Measurements from ENCODE around the gene SLC6A6. TPM values are rescaled to one million over a fixed set of nuclear protein-coding genes. Genes with fewer than 3 reads are reported as not detected.
A peak's percentile ranks its signal among the peaks of the same experiment; 100 is the strongest.
"Not testable (repeated sequence)": the region's sequence is repeated elsewhere in the genome, so short reads cannot be mapped to it uniquely, and the experiment has no call there.

Gene SLC6A6
- total RNA-seq, 1 donor from 2014 or later, result 354 TPM

DNA sequence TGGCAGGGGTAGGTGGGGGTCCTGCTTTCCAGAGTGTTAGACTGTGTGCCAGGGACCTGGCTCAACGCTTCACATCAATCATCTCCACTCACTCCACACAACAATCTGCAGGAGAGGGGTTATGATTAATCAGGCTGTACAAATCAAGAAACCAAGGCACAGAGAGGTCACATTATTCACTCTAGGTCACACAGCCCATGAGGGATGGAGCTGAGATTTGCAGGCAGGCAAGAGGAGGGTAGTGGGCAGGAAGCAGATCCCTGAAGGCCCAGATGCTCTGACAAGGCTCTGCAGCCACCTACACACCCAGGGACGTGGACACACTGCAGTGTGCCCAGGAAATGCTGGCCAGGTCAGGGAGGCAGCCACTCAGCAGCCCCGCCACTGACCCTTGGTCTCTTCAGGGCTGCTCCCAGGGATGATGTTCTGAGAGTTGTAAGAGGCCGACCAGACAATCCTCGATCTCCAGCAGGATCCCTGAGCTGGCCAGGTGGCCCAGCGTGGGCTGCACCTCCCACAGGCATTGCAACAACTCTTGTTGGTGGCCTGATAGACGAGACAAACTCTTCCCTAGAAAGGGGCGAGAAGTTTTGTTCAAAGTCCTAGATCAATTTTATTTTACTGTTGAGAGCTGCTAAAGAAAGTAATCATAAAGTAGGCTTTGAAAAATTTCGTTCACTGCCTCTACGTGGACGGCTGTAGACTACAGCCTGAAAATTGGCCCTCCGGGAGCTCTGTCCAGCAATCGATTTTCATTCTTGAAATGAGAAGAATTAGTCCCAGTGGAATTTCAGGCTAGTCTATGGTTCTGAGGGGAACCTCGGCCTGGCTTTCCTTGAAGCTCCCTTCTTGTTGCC, 4.2 kb upstream of the SLC6A6 start:
- DNase-seq (ENCODE audit: low read depth), result no peak

DNA sequence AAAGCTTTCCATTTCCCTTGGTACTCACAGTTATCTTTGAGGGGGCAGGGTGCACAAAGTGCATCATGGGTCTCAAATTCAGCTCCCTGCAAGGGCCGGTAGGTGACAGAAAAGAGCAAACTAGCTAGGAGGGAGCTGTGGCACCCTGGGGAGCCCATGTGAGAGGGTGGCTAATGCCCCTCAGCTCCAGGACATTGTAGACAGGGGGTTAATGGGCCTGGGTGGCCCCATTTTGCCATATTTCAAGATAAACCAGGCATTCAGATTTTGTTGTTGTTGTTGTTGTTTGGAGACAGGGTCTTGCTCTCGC, 3.7 kb upstream of the SLC6A6 start:
- no peak for DNase-seq (ENCODE audit: low read depth)

DNA sequence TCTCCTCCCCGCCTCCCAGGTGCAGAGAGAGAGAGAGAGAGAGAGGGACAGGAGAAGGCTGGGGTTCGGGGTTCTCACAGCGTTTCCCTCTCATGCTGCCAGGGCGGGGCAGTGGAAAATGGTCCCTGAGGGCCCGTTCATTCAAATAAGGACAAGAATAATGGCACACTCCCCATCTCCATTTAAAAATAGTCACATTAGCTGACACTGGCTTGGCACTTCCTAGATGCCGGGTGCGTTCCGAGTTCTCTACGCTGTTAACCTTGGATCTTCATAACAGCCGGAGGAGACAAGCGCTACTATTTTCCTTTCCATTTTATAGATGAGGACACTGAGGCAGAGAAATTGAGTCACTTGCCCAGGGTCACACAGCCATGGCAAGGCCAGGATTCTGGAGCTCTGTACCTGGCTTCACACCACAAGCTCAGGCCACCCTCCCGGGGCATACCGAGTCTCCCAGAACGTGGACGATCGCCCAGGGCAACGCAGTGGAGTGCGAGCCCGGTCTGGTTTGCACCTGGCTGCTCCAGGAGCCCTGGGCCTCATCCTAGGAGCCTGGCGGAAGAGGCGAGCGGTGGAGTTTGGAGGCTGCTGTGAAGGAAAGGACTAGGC, 608 bp upstream of the SLC6A6 start:
- DNase-seq (ENCODE audit: low read depth), result no peak

DNA sequence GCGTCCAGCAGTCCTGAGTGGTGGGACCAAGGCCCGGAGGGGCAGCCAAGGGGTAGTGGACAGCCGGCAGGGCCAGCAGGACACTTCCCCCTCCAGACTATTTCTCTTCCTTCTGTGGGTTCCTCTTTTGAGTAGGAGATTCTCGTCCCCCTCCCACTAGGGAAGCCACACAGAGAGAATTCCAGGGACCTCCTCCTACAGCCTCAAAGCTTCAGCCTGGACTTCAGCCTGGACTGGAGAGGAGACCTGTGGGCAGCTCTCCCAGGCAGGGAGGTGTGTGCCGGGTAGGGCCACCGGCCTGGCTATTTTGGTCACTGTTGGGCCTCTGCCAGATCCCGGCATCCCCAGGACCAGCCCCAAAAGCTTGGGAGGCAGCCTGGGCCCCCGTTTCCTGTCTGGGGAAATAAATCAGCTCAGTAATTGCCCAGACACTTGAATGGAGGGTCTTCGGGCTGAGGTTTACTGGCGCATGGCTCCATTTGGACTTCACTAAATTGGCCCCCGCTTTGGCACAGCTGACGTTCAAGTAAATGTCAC, 1.3 kb downstream of the SLC6A6 start:
- no peak for DNase-seq (ENCODE audit: low read depth)

DNA sequence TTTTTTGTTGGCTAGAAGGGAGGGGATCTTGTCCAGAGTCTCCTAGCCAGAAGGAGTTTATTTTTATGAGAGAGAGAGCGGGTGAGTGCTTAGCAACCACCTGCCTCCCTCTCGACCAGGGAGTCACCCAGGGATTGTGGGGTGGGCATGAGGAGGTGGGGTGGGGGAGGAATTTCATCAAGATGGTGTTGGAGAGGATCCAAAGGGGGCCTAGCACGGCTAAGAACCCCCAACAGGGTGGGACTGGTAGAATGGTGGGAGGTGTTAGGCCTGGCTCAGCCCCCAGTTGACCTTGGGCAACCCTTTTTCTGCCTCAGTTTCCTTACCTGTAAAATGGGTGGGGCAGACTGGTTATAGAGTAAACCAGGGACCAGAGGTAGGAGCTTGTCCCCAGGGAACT, 1.8 kb downstream of the SLC6A6 start:
- no peak for DNase-seq (ENCODE audit: low read depth)

DNA sequence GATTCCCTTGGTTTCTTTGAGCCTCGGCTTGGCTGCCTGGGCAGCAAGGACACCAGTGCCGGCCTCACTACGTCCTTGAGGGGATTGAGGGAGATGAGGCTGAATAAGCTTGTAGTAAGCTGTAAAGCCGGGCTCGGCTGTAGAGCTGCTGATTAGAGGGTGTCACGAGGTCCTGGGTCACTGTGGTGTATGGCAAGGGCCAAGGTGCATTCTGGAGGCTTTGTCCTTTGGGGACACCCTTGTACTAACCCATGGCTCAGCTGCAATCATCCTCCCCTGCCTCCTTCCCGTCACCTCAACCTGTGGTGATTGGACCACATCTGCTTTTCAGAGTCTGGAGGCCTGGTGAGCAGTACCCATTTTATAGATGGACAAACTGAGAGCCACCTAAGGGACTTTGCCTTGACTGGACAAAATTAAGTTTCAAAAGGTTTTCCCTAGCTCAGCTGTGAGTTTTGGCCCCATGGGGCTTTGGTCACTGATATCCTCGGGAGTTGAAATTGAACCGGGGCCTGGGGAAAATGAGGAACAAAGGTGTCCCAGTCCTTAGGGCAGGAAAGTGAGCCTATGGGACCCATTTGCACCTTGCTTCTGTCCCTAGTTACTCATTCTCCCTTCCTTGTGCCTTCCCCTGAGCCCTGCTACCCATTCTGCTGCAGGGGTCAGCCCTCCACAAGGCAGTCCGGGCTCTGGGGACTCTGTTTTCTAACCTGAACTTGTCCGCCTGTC, 2.4 kb downstream of the SLC6A6 start:
- DNase-seq (ENCODE audit: low read depth), result no peak

DNA sequence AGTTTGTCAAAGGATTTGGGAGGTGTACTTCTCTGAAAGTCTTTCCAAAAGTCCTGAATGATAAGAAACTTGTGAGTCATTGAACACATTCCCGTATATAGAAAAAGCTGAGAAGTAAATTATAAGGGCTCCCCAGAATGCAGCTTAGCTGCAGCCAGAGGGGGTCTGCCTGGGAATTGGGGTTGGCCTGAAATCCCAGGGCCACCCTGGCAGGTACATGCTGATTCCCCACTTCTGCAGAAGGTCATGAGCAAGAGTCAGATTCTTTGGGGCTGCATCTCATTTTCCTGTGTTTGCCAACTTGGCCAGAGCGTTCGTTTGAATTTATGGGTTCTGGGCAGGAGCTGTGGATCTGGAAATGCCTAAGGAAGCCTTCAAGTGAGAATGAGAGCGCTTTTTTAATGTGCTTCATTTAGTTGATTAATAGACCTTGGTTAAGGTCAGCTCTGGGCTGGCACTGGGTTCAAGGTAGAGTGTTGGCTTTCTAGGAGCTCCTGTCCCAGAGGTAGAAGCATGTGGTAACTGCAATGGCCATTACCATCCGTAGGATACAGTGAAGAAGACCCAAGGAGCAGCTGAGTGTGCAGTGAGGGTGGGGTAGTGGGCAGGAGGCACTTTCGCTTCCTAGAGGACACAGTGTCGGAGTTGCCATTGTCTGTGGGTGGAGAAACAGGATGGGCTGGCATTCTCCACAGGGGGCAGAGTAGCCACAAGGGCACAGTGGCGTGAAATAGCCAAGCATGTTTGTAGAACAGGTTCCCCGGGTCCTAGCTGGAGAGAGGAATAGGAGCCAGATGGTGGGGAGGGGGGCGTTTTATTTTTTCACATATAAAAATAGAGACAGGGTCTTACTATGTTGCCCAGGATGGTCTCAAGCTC, 3.2 kb downstream of the SLC6A6 start:
- DNase-seq (ENCODE audit: low read depth), result peak; percentile 48

DNA sequence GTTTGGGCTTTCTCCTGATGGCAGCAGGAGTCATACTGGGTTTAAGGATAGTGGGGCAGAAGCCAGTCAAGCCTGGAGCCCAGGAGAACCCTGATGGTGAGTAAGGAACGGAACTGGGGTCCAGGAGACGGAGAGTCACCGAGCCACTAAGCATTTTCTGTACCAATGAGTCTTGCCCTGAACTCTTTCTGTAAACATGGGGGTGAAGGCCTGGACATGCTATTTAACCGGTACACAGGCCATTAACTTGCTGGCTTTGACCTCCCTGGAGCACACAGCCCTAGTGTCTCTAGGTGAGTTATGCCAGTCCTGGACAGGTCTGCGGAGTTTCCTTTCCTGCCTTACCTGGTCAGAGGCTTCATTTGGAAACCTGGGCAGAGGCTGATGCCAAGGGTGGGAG, 3.9 kb downstream of the SLC6A6 start:
- peak; percentile 54 for DNase-seq (ENCODE audit: low read depth)

DNA sequence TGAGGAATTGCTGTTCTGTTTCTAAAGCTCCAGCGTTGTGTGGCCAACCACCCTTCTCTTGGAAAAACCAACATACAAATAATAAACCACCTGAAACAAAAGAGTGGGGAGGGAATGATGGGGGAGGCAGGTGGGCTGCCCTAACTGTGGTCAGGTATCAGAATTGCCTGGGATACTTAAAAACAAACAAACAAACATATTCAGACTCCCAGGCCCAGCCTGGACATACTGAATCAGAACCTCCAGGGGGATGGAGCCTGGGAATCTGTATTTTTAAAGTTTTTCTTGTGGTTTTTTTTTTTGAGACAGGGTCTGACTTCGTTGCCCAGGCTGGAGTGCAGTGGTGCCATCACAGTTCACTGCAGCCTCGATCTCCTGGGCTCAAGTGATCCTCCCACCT, 4.4 kb downstream of the SLC6A6 start:
- DNase-seq (ENCODE audit: low read depth), result no peak

DNA sequence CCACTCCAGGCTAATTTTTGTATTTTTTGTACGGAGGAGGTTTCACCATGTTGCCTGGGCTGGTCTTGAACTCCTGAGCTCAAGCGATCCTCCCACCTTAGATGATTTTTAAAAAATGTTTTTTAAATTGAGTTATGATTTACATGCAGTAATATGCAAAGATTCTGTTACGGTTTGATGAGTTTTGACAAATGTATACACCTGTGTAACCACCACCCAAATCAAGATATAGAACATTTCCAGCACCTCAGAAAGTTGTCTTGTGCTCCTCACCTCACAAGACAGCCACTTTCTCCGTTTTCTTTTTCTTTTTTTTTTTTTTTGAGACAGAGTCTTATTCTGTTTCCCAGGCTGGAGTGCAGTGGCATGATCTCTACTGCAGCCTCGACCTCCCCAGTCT, 4.8 kb downstream of the SLC6A6 start:
- DNase-seq (ENCODE audit: low read depth), result no peak

DNA sequence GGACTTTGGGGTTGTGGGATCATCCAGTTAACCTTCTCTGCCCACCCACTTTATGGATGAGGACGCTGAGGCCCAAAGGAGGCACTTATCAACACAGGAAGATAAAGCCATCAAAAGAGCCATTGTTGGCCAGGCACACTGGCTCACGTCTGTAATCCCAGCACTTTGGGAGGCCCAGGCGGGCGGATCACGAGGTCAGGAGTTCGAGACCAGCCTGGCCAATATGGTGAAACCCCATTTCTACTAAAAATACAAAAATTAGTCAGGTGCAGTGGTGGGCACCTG, 7.3 kb downstream of the SLC6A6 start:
- DNase-seq (ENCODE audit: low read depth), result not testable (repeated sequence)

DNA sequence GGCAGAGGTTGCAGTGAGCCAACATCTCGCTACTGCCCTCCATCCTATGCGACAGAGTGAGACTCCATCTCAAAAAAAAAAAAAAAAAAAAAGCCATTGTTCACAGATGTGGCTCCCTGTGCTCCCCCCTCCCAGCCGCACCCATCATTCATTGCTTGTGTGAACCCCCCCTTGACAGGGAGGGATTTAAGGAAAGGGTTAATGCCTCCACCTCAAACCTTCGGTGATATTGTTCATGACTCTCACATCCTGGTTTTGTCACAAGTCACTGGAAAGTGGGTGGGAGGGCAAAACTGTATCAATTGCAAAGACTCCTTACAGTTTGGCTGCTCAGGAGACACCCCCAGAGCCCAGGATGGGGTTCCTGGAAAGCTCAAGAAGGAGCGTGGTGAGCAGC, 7.7 kb downstream of the SLC6A6 start:
- no peak for DNase-seq (ENCODE audit: low read depth)

DNA sequence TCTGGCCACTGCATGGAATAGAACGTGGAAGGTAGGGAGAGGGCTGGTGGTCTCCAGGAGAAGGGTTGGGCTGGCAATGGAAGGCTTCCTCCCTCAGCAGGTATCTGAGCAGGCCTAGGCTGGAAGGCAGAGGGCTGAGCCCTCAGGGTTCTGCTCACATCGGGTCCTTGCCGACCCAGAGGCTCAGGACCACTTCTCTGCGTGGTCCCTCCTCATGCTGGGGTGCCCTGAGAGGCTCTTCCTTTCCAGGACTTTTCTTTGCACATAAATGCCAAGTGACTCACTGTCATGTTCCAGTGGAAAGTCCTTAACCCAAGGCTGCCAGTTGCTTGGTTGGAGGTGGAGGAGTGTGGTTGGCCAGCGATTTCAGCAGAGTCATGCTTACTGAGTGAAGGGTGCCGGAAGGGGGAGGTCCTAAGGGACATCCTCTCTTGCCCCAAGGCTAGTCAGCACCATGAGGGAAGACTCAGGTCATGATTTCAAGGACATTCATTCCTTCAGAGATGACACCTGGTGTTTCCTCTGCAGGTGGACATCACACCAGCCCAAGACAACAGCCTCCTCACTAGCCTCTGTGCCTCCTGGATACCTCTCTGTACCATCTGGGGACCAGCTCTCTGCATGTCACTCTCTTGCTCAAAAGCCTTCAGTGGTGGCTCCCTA, 8.2 kb downstream of the SLC6A6 start:
- peak; percentile 97 for DNase-seq (ENCODE audit: low read depth)

DNA sequence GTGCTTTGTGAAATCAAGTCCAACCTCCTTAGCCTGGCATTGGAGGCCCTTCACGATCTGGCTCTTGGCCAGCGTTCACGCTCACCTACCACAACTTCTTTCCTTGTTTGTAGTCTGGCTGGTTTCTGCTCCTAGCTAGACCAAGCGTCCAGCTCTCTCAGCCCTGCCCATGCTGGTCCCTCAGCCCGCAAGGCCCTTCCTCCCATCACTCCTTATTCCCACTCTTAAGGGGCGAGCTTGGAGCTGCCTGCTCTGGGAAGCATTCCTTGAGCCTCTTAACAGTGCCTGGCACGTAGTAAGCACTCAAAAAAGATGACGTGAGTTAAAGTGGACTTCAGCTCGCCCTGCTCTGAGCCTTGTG, 8.7 kb downstream of the SLC6A6 start:
- no peak for DNase-seq (ENCODE audit: low read depth)

DNA sequence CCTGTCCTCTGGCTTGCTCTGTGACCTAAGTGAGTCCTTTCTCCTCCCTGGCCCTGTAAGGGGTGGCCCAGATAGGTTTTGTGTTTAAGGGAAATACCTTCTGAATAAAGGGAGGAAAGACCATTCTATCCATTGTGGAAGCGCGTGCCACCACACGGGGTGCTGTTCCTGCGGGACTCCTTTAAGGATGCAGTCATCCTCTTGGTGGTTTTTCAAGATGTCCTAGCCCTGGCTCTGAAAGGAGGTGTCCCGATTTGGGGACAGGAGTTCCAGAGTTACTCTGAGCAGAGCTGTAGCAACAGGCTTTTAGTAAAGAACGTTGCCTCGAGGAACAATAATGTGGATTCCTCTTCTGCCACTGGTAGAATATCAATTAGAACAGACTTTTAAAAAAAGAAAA, 9.6 kb downstream of the SLC6A6 start:
- no peak for DNase-seq (ENCODE audit: low read depth)

DNA sequence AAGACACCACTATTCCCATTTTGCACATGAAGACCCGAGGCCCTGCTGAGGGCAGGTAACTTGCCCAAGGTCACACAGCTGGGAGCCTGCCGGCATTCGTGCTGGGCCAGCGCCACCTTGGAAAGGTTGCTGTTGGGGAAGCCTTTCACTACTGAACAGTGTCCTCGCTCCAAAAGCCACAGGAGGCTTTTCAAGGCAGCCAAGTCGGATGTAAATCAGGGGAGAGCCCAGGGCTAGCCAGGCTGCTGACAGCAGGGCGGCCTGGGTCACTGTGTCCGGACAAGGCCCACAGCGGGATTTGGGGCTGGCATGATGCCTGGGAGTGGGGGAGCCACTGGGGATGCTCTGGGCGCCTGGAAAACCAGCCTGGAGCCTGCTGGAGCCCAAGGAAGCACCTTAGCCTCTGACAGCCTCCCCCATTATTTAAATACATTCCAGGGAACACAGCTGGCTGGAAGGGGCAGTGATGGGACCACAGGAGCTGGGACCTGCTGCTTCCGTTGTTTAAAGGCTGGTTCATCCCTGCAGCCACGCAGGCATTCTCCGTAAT, 10.5 kb downstream of the SLC6A6 start:
- DNase-seq (ENCODE audit: low read depth), result no peak

DNA sequence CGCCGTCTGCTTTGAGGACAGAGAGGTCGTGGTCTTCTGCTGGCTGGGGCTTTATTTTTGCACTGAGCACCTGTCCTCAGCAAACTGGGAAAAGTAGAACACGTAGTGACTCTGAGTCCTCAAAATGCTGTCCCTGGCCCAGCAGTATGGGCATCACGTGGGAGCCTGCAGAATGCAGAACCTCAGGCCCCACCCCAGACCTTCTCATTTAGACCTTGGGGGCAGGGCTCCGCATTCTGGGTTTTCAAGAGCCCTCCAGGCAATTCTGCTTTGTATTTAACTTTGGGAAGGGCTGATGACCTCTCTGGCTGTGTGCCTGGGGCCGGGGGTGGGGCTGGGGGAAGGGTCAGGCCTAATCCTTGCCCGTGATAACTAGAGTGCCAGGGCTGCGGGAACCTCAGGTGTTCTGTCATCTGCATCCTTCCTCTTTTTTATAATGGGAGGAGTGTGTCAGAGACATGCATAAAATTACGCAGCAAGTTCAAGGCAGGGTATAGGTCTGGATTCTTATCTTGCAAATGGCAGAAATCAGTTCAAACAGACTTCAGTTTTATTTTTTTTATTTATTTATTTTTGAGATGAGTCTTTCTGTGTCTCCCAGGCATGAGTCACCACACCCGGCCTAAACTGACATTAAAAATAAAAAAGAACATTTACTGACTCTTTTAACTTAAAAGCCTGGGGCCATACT, 11.1 kb downstream of the SLC6A6 start:
- no peak for DNase-seq (ENCODE audit: low read depth)

DNA sequence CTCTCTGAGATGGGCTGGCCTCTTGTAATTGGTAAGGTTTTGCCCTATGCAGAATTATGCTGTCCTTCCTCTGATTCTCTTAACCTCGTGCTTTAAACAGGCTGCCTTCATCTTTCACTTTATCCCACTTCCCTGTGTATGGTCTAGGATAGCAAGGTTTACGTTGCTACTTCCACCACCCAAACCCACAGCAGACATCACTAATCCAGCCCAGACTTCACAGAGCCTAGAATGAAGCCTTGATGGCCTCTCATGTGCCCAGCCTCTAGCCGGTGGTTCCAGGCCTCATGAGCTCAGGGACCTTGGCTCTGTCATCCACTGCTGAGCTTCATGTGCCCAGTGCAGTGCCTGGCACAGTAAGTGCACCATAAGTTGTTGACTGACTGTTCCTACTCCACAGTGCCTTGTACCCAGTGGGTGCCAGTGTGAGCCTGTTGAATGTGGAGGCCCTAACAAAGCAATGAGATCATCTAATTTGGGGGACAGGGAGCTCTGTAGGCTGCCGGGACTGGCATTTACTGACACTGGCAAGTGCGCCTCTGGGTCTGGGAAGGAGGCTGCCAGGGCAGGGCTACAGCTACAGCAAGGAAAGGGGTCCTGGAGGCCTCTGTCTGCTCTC, 12.5 kb downstream of the SLC6A6 start:
- no peak for DNase-seq (ENCODE audit: low read depth)

DNA sequence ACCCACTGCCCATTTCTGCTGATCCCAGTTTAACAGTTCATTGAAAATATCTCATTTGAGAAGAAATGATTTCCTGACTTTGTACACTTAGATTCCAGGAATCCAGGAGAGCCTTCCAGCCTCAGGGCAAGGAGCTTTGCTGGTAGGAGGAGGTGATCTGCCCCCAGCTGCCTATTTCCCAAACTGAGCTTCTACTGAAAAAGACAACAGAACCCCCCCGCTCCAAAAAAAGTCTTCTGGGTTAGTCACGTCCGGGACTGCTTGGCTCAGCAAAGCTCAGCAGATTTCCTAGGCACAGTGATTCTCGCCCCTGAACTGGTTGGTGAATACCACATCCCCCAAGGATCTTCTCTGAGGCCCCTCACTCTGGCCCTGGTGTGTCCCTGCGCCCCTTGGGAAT, 13.1 kb downstream of the SLC6A6 start:
- DNase-seq (ENCODE audit: low read depth), result peak; percentile 65

DNA sequence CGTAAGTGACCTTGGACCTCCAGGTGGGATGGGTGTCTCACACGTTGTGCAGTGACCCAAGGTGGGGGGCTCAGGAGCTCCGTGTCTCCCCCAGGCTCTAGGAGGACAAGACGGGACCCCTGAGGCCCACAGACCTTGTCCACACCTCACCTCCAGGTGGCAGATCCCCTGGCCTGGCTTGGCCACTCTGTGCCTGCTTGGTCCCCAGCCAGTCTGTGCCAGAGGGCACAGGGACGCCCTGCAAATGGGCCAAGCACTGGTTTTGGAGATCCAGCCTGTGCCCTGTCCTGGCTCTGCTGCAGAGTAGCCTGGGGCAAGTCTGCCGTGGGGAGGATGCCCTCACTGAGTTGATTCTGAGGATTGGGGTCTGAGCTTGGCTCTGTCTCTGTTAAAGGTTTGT, 14.0 kb downstream of the SLC6A6 start:
- no peak for DNase-seq (ENCODE audit: low read depth)

Measured in renal cortical epithelial cell (primary cell).